ENCODE data around the gene MACROD2.

MACROD2 gene

DNA sequence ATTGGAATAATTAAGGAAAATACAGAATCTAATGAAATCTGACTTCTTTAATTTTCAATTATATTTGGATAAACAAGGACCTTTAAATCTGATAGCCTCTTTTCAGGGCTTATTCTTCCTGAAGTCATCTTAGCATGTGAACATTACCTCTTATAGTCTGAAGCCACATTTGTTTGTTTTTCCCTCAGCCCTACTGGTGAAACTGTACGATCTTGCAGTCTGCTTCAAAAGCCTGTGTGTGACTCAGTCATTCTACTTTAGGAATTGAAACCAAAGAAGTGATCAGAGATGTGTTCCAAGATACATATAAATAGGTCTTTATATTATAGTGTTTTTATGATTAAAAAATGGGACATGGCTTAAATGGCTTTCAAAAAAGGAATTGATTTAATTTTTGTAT is 67.5 kb downstream of the MACROD2 start:
- no peak for DNase-seq (ENCODE audit: low read depth)

DNA sequence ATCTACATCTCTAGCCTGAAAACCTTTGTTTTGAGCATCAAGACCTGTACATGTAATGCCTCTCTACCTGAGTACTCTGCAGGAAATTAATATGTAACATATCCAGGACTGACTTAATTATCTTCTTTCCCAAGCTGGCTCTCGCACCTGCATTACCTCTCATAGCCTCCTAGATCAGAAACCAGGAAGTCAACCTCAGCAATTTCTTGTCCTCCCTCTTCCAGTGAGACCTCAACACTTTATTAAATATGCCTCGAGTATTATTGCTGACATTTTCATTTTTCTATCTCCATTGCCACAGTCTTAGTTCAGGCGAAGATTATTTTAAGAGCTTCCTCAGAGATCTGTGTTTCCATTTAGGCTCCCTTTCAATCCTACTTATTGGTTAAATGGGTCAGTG is 69.0 kb downstream of the MACROD2 start:
- DNase-seq (ENCODE audit: low read depth), result no peak

DNA sequence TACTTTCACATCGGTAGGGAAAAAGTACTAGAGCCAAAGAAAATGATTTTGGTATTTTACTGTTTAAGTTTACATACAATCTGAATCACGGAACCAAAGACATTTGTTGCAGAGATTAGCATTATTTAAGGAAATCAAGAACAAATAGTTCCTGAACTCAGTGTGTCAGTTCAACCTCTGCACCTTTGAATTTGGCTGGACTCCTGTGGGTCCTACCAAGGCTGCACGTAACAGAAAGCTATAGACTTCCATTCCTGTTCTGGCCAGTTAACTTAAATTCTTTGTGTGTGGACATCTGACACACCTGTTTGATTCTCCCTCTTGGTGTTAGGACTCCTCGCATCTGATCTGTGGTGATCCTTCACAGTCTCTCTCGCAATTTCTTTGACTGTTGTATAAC is 69.6 kb downstream of the MACROD2 start:
- no peak for DNase-seq (ENCODE audit: low read depth)

DNA sequence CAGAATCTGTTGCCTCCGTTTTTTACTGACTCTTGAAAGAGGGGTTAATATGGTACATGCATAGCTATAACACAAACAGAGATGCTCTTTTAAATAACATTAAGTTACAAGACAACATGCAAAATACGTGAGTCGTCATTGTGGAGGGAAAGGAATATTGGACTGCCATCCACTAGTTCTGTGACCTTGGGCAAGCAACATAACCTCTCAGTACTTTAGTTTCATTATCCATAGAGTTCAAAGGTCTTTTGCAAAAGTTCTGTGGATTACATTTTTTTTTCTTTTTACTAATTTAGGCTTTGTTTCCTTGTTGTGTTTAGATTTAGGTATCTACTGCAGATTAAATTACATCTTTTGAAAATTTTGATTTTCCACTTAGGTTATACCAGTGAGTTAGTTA is 70.5 kb downstream of the MACROD2 start:
- DNase-seq (ENCODE audit: low read depth), result no peak

DNA sequence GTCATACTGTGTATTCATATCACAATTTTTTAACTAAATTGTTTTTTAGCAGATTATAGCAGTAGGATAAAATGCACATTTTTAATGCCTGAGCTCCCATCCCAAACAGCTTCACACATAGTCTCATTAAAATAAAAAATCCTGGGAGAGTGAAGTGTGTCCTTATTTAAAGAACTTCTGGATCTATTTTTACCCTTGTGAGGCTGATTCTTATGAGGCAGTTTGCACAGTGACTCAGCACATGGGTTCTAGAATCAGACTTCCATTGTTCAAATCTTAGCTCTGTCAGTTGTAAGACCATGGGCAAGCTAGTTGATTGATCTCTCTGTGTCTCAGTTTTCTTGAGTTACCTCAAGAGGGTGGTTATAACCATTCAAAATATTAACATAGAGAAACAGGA is 72.3 kb downstream of the MACROD2 start:
- no peak for DNase-seq (ENCODE audit: low read depth)

DNA sequence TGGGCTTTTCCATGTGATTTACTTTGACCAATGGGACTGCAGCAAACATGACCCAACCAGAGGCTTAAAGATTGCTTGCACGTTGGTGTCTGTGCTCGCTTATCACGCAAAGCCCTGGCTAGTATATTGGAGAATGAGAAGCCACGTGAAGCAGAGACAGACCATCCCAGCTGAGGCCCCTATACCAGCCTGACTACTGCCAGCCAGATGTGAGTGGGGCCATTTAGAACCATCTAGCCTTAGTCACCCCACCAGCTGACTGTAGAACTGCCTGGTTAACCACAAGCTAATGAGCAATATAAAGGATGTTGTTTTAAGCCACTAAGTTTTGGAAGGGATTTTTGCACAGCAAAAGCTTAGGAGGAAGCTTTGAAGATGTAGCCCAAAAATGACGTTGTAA is 74.5 kb downstream of the MACROD2 start:
- no peak for DNase-seq (ENCODE audit: low read depth)

DNA sequence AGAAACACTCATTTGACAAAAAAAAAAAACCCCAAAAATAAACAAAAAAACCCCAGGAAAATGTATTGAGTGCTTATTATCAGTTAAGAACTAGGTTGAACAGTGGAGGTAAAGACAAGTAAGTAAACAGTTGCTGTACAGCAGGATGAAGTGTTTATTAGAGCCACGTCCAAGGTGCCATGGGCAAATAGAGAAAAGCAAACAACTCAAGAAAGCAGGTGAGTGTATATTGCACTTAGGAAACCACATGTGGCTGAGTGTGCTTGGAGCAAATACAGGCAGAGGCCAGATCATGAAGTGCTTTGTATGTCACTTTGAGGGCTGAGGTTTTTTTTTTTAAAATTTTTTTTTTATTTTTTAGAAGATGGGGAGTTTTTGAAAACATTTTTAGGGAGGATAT is 98.3 kb downstream of the MACROD2 start:
- no peak for DNase-seq (ENCODE audit: low read depth)

DNA sequence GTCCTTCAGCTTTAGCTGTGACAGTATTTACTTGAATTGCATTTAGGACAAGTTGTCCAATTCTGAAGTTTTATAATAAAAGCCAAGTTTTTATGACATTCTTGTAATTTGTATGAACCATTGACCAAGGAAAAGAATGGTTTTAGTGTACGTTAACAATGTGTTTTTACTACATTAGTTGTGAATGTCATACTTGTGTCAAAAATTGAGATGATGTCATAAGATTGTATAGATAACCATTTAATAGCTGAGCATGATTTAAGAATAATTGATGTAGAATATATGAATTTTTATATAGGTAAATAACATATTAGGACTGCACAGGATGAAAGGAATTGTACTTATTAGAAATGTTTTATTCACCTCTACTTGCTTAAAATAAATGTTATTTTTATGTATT is 102.9 kb downstream of the MACROD2 start:
- DNase-seq (ENCODE audit: low read depth), result no peak

DNA sequence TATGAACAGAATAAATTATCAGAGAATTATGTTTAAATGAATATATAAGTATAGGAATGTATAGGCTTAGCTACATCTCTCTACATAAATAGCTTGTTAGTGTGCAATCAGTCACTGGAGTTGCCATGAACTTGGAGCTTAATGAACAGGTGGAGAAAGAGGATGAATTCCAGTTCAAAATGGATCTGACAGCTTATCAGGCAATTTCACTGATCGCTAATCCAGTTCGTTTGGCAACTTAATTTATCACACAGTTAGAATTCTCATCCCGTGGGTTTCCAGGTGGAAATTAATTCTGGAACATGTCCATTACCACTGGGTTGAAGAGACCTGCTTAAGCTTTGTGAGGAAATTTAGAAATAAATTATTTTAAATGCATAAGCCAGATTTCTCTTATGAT is 118.1 kb downstream of the MACROD2 start:
- no peak for DNase-seq (ENCODE audit: low read depth)

DNA sequence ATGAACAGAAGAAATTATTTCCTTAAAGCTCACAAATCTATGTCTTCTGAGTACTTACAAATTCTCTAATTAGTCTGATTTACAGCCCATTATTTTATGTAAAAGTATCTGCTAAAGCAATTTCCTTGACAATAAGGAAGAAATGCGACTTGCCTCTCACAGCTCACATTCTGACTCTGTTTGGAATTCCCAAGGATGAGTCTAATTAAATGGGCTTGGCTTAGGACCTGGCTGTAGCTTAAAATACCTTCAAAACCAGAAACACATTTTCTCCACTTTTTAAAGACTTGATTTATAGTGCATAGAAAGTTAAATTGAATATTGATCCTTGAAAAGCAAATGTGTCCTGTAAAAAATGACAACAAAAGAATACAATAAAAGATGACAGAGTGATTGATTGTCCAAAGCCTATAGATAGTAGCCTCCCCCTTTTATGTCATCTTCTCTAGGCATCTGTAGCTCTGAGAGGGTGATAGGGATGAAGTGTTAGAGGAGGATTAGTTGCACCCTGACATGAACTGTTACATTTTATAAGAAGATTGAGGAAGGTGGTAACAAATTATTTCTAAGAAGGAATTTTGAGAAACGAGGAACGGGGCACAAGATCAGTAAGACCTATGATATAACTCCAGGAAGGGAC is 118.9 kb downstream of the MACROD2 start:
- no peak for DNase-seq (ENCODE audit: low read depth)

DNA sequence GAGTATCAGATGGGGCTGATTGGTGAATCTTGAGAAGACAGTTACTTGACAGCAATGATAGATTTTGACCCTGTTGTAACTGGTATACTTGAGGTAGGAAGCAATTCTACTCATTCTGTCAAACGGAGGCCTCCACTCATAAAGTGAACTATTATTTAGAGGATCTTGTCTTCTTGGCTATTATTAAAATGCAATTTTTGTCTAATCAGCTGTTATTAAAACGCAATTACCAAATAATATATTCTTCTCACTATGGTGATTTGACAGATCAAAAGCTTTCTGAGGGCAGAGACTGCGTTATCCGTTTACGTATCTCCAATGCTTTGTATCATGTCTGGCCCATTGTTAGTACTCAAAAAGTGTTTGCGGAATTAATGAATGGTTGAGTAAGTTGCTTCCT is 120.7 kb downstream of the MACROD2 start:
- no peak for DNase-seq (ENCODE audit: low read depth)

DNA sequence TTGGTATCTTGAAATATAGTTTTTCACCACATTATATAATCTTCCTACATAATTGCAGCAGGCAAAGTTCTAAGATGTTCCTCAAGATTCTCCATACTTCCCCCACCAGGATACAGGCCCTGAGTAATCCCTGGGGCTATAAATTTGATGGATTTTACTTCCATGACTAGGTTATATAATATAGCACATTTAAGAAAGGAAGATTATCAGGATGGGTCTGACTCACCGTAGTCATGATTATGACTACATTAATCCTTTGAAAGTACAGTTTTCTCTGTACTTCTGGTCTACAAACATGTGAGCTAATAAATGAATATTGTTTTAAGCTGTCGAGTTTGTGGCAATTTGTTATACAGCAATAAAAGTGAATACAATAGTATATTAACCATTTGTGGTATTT is 122.5 kb downstream of the MACROD2 start:
- DNase-seq (ENCODE audit: low read depth), result no peak

DNA sequence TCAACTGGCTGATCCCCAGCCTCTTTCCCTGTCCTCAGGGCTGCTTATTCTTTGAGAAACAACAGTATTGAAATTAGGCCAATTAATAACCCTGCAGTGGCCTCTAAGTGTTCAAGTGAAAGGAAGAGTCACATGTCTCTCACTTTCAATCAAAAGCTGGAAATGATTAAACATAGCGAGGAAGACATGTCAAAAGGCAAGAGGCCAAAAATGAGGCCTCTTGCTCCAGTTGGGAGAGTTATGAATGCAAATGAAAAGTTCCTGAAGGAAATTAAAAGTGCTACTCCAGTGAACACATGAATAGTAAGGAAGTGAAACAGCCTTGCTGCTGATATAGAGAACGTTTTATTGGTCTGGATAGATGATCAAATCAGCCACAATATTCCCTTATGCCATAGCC is 131.5 kb downstream of the MACROD2 start:
- no peak for DNase-seq (ENCODE audit: low read depth)

DNA sequence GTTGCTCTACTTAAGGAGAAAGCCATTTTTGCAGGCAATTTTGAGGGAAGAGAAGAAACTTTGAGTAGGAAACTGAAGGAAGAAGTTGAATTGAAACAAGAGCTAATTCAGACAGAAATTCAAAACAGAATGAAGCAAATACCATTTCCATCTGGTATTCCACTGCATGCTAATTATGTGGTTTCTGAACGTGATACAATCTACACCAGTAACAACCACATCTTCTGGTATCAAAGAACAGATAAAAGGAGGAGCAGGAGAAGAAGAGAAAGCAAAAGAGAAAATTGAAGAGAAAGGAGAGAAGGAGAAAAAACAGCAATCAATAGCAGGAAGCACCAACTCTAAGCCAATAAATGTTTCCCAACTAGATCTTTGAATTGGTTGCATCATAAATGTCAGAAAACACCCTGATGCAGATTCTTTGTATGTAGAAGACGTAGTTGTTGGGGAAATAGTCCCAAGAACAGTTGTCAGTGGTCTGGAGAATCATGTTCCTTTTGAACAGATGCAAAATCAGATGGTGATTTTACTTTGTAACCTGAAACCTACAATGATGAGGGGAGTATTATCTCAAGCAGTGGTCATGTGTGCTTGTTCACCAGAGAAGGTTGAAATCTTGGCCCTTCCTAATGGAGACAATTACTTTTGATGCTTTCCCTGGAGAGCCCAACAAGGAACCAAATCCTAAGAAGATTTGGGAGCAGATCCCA is 132.4 kb downstream of the MACROD2 start:
- DNase-seq (ENCODE audit: low read depth), result no peak

DNA sequence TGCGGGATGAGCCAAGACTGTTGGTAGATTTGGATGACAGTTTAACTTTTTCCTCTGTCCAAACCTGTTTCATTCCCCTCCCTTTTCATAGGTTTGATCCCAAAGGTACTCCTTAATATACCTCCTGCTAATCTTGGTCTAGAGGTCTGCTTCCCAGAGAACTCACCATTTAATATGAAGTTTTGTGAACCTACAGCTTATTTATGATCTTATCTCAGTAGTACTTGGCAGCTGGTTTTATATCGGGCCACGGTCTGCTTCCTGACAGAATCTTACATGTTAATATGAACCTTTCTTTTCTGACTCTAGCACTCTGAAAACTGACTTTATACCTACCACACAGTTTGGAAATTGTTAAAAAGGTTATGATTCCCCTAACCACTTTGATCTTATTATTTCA is 138.7 kb downstream of the MACROD2 start:
- DNase-seq (ENCODE audit: low read depth), result no peak

DNA sequence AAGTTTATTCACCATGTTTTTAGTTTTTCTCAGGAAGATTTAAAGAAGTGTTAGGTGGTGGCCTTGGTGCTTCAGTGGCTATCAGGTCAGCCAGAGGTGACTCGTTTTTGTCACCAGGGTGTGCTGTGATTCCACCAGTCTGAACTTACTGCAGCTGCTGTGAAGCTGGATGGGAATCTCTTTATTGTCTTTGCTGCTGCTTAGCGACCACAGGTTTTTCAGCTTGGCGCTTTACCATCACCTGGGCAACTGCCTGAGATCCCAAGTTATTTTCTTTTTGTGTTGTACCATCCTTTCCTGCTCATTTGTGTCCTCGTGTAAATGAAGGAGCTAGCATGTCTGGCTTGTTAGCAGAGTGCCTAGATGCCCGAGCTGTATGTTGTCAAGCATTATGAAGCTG is 146.9 kb downstream of the MACROD2 start:
- no peak for DNase-seq (ENCODE audit: low read depth)

DNA sequence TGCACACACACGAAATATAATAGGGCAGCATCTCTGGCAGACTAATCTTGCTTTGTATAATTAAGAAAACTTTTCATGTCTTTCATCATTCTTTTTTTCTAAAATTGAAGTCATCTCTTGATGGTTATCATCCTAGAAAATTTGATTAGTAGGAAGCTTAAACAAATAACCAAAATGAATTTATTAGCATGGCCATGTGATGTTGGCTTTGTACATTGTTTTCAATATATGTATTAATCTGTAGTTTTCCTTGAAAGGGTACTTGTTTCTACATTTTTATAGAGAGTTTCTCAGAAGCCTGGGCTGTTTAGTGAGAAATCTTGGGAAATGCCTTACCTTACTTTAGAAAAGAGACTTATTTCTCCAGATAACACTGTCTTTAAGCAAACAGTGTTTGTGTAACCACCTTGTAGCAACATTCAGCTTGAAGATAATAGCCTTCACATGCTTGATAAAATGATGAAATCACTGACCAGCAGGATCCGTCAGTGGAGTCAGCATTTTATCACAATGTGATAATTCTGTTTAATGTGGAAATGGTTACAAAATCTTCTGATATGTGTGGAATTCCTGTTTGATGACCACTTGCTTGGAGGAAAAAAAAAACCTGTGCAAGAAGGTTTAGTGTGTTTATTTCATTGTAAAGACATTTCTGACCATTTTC is 147.8 kb downstream of the MACROD2 start:
- DNase-seq (ENCODE audit: low read depth), result no peak

DNA sequence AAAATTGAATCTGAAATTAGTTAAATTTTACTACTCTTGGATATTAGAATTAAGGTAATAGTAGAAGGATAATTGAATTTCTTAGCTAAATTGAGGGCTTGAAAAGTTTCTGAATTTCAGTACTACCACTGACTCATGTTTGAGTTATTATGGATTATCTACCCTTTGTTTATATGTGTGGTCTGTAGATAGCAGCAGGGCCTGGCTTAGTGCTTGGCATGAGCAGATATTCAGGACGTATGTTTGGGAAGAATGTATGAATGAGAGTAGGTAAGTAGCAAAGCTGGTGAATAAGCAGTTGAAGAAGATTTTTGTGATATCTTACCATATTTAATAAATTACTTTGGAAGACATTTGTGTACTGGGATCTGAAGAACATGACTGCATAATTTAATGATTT is 152.7 kb downstream of the MACROD2 start:
- no peak for DNase-seq (ENCODE audit: low read depth)

DNA sequence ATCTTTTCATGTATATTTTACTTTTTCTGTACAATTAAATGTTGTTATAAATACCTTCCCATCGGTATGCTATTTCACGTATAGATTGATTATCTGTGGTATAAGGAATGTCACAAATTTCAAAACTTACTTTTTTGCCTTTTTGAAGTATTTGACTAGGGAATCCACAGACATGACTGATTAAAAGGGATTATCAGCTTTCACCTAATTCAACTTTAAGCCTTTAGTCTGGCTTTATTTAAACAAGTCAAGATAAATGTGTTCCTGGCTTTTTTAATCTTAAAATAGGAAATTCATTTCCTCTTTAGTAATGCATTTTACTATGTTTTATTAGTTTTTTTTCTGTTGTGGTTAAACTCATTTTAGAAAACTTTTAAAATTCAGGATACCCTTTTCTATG is 160.0 kb downstream of the MACROD2 start:
- DNase-seq (ENCODE audit: low read depth), result no peak

DNA sequence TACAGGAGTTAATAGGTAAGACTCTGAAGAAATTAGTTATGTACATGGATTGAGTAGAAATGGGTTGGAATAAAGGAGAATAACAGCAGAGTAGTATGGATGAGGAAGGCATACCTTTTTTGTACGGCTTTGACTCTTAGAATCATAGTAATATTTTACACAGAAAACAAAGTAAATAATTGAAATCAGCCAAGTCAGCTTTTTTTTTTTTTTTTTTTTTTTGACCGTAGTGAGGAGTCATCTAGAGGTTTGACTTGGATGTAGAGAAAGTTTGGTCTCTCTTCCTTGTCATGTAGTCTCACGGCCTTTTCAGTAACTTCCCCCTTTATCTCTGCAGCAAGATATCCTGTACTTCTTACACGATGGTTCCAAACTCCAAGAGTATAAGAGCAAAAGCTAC is 183.2 kb downstream of the MACROD2 start:
- DNase-seq (ENCODE audit: low read depth), result no peak

DNA sequence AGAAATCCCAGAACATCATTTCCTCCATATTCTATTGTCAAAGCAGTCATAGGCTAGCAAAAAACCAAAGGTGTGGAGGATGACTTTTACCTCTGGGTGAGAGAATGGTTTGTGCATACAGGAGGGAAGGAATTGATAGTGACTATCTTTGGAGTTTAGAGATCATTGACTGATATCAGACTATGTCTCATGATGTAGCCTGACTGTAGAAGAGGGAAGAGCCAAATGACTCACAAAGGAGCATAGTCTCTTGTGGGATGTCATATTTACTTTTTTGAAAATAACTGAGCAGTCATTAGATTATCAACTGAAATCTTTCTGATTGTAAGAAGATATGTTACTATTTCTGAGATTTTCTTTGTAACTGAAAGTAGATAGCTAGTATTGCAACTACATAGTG is 183.6 kb downstream of the MACROD2 start:
- DNase-seq (ENCODE audit: low read depth), result no peak

DNA sequence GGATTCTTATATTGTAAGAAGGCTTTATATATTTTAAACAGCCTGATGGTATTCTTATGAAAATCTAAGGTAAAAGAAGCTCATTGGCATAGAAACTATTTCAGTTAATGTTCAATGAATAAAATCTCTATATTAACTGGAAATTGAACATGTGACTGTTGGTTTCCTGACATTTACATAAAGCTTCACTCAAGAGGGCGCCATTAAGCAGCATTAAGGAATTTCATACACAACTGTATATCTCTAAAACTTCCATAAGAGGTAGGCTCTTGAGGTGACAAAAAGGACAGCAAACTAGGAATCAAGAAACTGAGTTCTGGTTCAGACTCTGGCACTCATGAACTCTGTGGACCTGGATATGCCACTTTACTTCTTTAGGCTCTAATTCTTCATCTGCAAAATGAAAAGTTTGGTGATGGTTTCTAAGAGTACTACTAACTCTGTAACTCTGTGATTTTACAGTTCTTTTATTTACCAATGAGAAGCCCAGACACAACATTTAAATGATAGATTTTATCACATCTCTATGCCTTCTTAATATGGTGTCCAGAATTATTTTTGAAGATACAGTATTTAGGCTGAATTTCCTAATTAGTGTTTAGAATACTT is 194.6 kb downstream of the MACROD2 start:
- DNase-seq (ENCODE audit: low read depth), result no peak

DNA sequence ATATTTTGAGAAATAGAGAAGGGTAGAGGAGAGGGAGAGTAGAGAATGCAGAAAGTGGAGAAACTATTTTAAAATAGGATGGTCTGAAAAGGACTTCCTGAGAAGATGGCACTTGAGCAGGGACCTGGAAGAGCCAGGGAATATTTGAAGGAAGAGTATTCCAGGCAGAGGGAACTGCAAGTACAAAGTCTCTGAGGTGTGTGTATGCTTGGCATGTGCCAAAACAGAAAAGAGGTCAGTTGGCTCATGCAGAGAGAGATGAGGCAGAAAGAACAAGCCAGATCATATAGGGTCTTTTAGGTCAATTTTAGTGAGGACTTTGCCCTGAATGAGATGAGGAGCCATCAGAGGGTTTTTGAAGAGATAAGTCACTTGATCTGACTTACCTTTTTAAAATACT is 196.2 kb downstream of the MACROD2 start:
- DNase-seq (ENCODE audit: low read depth), result no peak
